Stimulated activated CD4-positive, alpha-beta T cell treated with anti-CD3 and anti-CD28 coated beads, Interleukin-12 subunit alpha, Interleukin-12 subunit beta, amount 100 ng/mL, for 4 hours (primary cell): ENCODE data around the gene PCK2.
"Not testable (repeated sequence)": the region's sequence is repeated elsewhere in the genome, so short reads cannot be mapped to it uniquely, and the experiment has no call there.

Source experiments
- DNase-seq: peaks from one replicate; pipeline ENCODE4 v3.0.0-alpha.2; 2020

PCK2 gene

DNA sequence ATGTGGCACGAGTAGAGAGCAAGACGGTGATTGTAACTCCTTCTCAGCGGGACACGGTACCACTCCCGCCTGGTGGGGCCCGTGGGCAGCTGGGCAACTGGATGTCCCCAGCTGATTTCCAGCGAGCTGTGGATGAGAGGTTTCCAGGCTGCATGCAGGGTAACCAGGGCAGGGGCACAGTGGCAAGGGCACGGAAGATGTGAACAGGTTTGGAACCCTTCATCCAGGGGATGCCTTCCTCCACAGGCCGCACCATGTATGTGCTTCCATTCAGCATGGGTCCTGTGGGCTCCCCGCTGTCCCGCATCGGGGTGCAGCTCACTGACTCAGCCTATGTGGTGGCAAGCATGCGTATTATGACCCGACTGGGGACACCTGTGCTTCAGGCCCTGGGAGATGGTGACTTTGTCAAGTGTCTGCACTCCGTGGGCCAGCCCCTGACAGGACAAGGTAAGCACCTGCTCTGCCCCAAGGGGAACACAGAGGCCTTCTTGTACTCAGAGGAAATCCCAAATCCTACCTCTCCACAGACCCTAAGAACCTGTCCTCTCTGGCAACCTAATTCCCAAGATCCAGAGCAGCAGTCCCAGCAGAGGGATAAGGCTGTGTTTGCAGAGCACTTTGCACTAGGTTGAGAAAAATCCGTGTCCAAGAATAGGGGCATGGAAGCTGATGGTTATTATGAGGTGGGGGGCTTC, 4.3 kb downstream of the PCK2 start:
- no peak for DNase-seq

DNA sequence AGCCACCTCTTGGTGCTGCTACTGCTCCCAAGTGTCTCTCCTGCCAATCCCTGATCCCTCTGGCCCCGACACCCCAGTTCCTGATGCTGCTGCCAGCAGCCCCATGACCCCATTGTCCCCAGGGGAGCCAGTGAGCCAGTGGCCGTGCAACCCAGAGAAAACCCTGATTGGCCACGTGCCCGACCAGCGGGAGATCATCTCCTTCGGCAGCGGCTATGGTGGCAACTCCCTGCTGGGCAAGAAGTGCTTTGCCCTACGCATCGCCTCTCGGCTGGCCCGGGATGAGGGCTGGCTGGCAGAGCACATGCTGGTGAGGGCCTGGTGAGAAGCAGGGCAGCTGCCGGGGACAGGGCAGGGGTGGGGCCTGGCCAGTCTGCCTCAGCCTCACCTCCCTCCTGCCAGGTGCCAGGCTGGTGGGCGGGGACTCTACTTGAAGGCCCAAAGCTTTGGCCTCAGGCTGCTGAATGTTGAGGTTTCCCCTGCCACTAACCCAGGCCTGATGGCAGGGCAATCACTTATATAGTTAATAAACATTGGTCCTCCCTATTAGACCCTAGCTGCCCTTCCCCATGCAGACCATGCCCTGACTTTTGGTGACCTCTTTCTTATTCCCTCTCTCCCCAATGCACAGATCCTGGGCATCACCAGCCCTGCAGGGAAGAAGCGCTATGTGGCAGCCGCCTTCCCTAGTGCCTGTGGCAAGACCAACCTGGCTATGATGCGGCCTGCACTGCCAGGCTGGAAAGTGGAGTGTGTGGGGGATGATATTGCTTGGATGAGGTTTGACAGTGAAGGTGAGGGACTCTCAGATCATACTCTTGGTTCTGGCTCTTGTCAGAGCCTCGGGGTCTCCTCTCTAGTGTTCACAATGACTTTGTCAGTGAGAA, 5.1 kb downstream of the PCK2 start:
- DNase-seq: no peak

- no peak for DNase-seq
Measured at GRCh38 chr14:24100197-24100981, 6.3 kb downstream of the PCK2 start.

DNA sequence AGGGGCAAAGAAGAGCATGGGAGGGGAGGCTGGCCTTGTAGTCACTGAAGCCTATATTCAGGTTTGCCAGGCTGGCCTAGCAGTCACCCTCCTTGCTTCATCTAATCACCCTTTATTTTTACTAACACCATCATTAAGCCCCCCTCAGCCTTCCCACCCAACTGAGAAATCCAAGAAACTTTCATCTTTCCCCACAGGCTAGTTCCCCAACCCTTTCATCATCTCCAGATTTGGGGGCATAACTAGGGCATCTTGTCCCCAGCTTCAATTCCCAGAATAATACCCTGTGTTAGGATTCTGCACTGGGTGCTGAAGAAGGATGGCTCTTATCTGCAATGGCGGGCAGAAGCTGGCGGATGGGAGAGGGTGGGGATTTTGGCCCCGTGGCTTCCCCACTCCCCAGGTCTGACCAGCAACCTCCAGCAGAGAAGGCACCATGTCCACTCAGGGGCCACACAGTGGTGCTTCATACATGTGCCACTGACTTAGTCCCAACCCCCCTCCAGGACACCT, 6.9 kb downstream of the PCK2 start:
- DNase-seq: no peak

- DNase-seq: no peak
Measured at GRCh38 chr14:24102357-24103048, 8.4 kb downstream of the PCK2 start.

GRCh38 chr14:24103451-24103850, 9.3 kb downstream of the PCK2 start:
- no peak for DNase-seq

DNA sequence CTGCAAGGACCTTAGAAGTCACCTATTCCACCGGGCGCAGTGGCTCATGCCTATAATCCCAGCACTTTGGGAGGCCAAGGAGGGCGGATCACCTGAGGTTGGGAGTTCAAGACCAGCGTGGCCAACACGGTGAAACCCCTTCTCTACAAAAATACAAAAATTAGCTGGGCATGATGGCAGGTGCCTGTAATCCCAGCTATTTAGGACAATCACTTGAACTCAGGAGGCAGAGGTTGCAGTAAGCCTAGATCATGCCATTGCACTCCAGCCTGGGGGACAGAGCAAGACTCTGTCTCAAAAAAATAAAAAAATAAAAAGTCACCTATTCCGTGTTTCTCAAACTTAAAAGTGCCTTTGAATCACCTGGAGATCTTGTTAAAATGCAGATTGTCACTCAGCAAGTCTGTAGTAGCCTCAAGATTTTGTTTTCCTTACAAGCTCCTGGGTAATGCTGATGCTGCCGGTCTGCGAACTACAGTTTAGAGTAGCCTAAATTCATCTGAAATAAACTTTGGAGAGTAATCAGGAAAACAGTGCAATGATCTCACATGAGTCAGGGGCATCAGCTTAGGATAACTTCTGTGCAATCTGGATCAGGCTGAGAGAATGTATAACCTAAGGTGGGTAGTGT, 11.6 kb downstream of the PCK2 start:
- not testable (repeated sequence) for DNase-seq

DNA sequence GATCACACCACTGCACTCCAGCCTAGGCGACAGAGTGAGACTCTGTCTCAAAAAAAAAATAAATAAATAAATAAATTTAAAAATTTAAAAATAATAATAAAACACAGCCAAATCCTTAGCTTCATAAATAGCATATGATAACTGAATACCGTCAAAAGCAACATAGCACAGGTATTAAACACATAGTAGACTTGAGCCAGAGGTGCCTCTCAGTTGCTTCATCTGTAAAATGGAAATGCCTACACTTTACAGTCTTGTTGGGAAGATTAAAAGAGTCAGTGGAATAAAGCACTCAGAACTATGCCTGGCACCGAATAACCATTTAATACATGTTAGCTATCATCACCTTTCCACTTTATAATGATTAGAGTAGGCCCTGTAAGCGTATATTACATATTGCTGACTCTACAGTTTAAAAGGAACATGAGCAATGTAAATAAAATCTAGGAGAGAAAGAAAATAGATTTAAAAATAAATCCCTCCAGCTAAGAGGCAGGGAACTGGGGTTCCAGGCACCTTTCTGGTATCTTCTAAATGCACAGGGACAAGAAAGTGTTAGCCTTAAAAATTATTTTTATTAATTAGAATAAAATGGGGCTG, 12.7 kb downstream of the PCK2 start:
- no peak for DNase-seq

DNA sequence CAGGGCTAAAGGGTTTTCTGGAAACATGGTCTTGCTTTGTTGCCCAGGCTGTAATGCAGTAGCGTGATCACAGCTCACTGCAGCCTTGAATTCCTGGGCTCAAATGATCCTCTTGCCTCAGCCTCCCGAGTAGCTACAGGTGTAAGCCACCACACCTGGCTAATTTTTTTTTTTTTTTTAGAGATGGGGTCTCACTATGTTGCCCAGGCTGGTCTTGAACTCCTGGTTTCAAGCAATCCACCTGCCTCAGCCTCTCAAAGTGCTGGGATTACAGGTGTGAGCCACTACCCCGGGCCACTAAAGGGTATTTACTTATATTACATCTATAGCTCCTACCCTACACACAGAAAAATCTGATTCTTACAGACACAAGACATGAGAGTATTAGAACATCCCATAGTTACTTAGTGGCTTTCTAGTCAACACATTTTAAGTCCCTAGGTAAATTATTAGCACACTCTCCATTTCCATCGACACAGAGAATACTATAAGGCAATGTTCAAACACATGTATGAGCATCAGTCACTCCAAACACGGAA, 14.3 kb downstream of the PCK2 start:
- no peak for DNase-seq

- no peak for DNase-seq
Measured at GRCh38 chr14:24110060-24110459, 15.9 kb downstream of the PCK2 start.

DNA sequence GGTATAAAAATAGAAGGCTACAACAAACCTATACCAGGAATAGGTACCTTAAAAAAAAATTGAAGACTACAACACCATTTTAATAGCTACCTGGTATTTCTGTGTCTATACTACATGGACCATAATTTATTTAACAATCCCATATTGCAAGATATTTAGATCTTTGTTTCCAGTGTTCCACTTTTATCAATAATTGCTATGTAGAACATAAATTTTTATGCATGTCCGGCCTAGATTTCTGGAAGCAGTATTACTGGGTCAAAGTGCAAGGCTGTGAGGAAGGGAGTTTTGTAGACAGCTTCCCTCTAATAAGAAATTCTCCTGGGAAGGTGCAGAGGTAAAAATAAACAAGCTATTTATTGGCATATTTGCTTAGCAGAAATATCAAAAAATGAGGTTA, 16.4 kb downstream of the PCK2 start:
- no peak for DNase-seq

GRCh38 chr14:24113379-24113800, 19.3 kb downstream of the PCK2 start:
- no peak for DNase-seq

GRCh38 chr14:24113801-24114531, 19.9 kb downstream of the PCK2 start:
- DNase-seq: peak; percentile 63

DNA sequence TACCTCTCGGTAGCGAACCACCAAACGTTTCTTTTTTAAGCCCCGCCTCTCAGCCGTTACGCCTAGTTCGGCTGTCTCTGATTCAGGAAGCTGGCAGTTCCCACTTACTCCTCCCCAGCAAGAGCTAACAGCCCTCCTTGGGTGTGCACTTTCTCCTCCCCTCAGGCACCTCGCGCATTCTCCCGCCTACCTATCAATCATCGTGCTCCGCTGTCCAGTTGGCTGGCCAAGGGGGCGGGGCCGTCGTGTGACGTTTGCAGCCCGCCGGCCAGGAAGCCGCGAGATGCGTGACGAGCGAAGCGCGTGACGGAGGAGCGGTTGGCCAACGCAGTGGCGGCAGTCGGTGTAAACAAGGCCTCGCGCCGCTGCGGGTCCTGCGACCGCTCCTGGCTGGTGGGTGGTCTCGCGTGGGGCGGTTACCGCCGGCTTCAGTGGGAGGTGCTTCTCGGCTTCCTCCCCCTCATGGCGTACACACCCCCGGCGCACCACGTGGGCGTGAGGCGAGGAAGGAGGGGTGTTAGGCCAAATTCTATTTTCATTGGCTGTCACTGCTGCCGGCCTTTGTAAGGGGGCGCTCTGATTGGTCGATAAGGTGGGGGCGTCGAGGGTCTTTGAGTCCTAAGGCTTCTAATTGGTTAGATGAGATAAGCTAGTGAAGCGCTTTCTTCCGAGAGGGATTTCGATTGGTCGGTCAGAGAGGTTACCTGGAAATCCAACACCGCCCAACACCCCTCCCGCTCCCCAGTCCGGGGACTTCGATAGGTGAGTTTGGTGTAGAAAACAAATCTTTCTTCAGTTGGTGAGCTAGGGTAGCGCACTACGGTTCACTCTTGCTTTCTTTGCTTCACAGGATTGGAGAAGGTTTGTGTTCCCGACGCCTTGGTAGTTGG, 20.7 kb downstream of the PCK2 start, which contains the start of the genes DCAF11 and NRL:
Gene DCAF11 (plus strand): TSS at position 246 of the 890 bp plus-strand sequence. CDS start 818 bp downstream, outside the sequence.
Gene NRL (minus strand): TSS at position 418 of the 890 bp plus-strand sequence. CDS start 32,101 bp downstream, outside the sequence.
- DNase-seq: peak; percentile 95

- DNase-seq: no peak
Measured at GRCh38 chr14:24115422-24116127, 21.5 kb downstream of the PCK2 start.

DNA sequence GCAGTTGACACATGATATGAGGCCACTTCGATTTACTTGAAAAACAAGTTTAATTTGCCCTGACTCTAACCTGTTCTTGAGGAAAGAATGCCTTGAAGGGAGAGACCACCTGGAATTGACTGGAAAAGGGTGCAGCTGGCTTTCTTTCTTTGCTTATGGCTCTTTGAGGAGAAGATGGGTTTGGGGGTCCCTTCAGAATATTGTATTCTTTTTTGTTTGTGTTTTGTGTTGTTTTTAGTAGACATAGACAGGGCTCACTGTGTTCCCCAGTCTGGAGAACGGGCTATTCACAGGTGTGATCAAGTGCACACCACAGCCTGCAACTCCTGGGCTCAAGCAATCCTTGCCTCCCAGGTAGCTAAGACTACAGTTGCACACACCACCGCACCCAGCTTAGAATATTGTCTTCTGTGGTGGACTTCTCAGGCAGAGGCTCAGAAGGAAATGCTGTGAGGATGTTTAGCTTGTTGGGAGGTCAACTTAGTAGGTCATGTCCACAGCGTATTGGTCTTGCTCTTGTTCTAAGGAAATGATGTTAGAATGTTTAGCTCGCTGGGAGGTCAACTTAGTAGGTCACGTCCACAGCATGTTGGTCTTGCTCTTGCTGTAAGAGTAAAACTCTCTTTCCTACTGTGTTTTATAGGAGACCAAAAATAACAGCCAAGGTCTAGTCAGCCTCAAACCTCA, 22.2 kb downstream of the PCK2 start:
- DNase-seq: no peak

DNA sequence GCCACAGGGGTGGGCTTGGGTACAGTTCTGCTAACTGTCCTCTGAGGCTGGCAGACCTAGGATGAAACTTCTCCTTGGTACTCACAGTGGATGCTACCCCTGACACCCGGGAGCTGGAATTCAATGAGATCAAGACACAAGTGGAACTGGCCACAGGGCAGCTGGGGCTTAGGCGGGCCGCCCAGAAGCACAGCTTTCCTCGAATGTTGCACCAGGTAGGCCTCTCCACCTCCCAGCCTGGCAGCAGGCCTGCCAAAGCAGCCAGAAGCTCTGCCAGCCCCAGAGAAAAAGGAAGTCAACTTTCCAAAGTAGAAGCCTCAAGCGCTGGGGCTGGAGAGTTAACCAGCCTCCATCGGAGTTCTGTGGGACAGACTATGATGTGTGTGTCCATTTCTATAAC, 23.1 kb downstream of the PCK2 start:
- DNase-seq: no peak

DNA sequence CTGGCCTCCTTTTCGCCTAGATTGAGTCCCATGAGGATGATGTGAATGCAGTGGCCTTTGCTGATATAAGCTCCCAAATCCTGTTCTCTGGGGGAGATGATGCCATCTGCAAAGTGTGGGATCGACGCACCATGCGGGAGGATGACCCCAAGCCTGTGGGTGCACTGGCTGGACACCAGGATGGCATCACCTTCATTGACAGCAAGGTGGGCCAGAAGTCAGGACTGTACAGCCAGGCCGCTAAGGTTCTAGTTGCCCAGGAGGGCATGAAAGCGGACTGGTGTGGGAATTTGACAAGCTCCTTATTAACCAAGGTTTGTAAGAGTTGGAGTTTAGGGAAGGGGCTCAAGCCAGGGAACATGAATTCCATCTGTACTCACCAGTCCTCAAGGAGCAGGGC, 25.6 kb downstream of the PCK2 start:
- DNase-seq: no peak
